NT2/D1 (cell line): ENCODE data around the gene COG3.

Source experiments
- SUZ12 ChIP-seq: IDR thresholded peaks from 2 replicates; pipeline ENCODE4 v1.6.1; 2011; ENCODE audit not compliant: insufficient read length, insufficient read depth; ENCODE audit errors: extremely low read depth
- YY1 ChIP-seq: IDR thresholded peaks from 2 replicates; pipeline ENCODE4 v1.6.1; 2011; ENCODE audit not compliant: insufficient read length, insufficient read depth
- ZNF274 ChIP-seq: IDR thresholded peaks from 2 replicates; pipeline ENCODE4 v1.6.1; 2011; ENCODE audit warnings: mild to moderate bottlenecking, low read depth, low read length

DNA sequence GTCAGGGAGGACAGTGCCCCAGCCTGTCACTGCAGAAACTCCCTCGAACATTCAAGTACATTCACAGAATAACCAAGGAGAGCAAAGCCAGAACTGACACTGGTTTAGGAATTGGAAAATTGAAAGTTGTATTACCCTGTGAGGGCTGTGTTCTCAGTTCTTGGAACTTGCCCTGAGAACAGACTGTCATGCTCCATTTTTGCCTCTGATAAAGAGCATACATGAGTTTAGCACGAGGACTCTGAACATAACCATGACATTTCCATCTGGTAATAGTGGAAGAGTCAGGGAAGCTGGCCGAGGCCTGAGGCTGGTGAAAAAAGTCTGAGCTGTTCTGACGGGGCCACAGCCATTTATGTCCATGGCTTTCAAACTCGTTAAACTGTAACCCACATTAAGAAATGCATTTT is 31.4 kb upstream of the COG3 start:
- TF ChIP-seq SUZ12 (no peak), YY1 (no peak), ZNF274 (no peak)
